NAMALWA (cell line): Measurements from ENCODE around the gene CREB5.

ENCODE experiments used
- DNase-seq: peaks from one replicate; pipeline ENCODE4 v3.0.0-alpha.2; 2015; ENCODE audit warnings: low spot score

Gene CREB5

GRCh38 chr7:28407651-28408050 lies 4.7 kb upstream of the CREB5 start:
- DNase-seq = no peak

DNA sequence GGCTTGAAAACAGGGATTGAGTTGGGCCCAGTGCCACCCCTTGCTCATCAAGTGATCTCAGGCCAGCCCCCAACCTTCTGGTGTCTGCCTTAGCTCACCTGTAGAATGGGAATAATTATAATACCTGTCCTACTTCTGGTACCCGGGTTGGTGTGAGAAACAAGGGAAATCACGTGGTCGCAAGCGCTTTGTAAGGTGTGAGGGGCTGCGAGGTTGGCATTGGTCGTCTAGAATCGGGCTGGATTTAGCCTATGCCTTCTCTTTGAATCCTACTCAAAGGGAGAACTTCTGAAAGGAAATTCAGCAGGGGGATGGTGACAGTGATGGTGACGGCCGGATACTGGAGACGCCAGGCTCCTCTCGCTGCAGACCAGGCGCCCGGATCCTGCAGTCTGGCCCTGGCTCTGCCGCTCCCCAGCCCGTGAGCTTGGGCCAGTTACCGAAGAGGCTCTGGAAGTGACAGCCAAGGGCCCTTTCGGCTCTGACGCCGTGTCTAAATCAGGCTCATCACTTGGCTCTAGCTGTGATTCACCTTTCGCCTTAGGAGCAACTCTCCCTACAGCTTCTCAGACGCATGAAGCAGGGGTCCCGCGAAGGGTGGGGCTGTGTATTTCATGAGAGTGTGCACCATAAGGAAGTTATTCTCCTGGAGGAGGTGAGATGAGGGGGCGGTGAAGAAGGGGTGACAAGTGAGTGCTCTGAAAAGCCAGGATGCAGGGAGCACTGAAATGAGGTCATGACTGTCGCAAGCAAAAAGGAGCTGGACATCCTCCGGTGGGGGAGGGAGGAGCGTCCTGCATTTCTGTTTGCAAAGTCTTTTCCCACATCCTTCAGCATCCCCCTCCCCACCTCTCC lies 4.0 kb upstream of the CREB5 start:
- DNase-seq = peak; percentile 16

GRCh38 chr7:28408960-28409715 lies 3.2 kb upstream of the CREB5 start:
- DNase-seq = peak; percentile 82

GRCh38 chr7:28409716-28410627 lies 2.3 kb upstream of the CREB5 start:
- no peak for DNase-seq

DNA sequence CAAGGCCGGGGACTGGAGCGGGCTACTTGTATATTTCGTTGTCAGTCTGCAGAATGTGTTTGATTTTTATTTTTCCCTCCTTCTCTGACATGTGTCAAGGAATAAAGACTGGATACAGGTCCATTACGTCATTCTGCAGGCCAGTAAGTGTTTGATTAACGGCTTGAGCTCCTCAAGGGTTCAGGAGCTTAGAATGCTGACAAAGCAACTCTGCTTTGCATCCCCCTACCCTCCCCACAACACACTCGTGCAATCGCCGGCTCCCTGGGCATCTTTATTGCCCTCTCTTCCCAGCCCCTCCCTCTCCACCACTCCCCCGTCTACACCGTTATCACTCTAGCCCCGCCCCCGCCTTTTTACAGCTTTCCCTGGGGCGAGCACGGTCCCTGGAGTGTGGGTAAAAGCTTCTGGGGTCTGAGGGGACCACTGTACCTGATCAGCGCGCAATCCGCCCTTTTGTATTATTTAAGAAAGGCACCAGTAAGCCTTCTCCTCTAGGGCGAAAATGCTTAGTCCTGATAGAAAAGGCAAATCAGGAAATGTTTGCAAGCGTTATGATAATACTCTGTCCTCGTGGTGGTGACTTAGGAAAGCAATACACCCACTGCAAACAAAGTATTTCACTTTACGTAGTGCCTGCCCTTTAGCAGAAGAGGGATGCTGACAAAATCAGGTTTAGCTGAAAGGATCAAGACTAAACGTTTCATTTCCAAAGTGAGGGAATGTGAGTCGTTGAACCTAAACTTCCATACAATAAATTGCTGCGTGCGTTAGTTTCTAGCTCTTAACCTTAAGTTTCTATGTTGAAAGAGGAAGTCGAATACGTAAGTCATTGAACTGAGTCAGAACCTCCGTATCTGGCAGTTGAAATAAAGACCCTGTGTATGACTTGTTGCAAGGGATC lies 1.4 kb upstream of the CREB5 start:
- DNase-seq = peak; percentile 85

- DNase-seq = no peak
Measured at GRCh38 chr7:28413011-28413410, 693 bp downstream of the CREB5 start.

GRCh38 chr7:28414453-28414852 lies 2.1 kb downstream of the CREB5 start:
- DNase-seq = no peak

DNA sequence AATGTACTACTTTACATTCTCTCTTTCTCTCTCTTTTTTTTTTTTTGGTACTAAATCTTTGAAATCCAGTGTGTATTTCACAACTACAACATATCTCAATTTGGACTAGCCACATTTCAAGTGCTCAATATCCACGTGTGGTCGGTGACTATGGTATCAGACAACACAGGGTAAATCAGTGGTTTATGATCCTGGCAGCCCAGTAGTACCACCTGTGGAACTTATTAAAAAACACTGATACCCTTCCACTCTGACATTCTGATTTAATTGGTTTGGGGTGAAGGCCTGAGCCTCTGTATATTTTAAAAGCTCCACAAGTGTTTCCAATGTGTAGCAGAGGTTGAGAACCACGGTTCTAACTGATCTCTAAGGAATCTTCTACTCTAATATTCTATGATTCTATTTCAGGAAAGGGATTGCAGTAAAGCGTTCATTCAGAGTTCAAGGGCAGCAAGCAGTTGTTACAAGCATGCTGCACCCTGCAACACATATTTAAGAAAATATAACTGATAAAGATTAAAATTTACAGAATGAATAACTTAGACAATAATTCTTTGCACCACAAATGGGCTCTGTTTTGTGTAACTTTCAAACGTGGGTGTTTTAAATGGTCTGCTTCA lies 5.1 kb downstream of the CREB5 start:
- no peak for DNase-seq

DNA sequence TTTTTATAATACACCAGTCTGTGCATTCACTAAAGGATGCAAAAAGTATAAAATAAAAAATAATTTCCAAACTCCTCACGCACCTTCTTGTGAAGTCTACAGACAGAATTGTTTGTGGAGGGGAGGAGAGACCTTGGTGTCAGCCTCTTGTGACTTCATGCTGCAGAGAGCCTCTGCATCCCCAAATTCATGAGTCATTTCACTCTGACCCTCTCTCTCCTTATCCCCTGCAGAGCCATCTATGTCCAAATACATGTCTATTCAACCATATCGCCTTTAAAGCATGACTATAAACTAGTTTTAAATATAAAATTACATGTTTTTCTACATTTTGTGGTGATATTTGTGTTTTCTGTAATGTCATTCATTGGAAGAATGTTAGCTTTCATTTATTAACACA lies 6.0 kb downstream of the CREB5 start:
- DNase-seq = no peak

GRCh38 chr7:28418966-28419365 lies 6.6 kb downstream of the CREB5 start:
- no peak for DNase-seq

GRCh38 chr7:28419716-28420115 lies 7.4 kb downstream of the CREB5 start:
- no peak for DNase-seq

DNA sequence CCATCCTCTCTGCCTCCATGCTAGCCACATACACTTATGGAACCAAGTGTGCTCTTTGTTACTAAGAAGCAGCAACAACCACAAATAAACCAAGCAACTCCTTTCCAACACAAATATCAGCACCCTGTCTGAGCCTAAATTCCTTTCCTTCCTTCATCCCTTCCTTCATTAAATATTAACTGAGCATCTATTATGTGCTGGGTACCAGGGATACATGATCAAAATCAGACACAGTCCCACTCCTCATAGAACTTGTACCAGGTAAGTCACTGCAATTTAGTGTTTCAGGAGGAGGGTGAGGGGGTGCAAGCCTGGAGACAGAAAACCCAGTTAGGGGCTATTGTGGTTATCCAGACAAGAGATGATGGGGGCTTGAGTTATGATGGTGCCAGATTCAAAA lies 10.8 kb downstream of the CREB5 start:
- DNase-seq = no peak

- DNase-seq = peak; percentile 31
Measured at GRCh38 chr7:28423918-28424514, 11.7 kb downstream of the CREB5 start.

DNA sequence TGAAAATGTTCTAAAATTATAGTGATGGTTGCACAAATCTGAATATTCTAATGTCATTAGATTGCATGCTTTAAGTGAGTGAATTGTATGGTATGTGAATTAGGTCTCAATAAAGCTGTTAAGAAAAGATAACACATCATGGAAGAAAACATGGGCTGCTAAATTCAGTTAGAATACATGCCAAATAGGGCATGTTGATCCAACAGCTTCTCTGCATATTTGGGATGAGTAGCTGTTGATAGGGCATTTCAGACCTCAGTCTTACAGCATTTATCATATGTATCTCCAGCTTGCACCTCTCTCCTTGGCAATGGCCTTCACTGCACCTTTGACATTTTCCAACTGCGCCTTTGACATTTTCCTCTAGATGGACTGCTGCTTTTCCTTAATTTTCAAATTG lies 13.2 kb downstream of the CREB5 start:
- DNase-seq = no peak

DNA sequence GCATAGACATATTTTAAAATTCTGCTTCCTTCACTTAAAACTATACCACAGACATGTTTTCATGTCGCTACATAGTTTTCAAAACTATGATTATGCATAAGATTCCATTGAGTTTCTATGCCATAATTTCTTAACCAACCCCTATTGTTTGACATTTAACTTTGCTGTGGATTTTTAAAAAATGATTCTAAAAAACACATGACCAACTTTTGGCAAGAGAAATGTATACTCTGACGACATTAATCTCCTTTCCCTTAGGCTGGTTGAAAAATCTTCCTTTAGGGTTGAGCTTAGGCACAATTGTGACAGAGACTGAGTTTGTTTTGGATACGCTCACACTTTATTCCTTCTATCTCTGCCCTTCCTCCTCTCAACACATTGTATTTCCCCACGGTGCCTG lies 14.9 kb downstream of the CREB5 start:
- DNase-seq = no peak

GRCh38 chr7:28430616-28431015 lies 18.3 kb downstream of the CREB5 start:
- no peak for DNase-seq

DNA sequence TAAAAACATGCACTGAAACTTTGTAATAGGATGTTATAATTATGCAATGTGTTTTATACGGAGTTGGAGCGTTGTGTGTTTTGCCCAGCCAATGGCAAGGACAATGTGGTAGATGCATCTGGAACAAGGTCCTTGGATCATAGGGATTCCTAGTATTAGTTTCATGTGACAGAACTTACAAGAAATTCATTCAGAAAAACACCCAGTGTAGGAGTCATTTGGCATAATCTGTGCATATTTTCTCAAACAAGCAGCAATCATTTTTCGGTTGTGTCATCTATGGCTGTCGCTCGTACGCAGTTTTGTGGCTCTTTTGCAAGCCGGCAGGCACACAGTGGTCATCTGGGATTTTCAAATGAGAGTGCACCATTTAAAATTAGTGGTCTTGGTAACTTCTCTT lies 19.8 kb downstream of the CREB5 start:
- DNase-seq = no peak

DNA sequence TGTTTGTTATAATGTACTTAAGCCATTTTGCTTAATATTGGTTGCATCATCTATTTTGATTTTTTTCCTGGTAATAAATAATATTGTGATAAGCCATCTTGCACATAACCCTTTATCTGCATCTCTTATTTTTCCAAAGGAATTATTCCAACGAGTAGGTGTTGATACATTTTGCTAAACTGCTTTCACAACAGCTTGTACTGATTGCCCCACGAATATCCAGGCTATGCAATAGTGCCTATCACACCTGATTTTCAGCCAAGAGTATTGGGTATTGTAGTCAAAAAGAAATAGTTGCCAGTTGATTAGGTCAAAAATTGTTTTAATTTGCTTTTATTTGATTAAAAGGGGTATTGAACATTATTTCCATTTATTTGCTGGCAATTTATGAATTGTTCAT lies 20.7 kb downstream of the CREB5 start:
- DNase-seq = no peak

- peak; percentile 56 for DNase-seq
Measured at GRCh38 chr7:28433699-28434219, 21.4 kb downstream of the CREB5 start.

DNA sequence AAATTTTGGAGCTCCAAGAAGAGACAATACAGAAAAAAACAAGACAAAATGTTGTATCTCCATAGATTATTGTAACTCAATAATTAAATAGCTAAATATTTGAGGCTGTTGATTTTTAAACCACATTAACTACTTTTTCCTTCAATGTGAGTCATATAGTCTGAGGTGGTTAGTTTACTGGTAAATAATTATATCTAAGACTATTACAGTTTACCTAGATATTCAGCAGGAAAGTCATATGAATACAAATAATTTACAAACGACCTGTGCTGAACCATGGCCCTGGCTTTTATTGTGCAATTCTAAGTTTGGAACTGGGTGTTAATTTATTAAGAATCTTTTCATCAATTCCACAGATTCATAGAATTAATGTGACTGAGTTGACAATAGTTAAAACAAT lies 22.2 kb downstream of the CREB5 start:
- DNase-seq = no peak
